Liver (tissue), 9 donors: ENCODE data around the gene MAFG. TPM values are rescaled to one million over a fixed set of nuclear protein-coding genes. Genes with fewer than 3 reads are reported as not detected.

Experiments
- DNase-seq: peaks from one replicate; pipeline ENCODE4 v3.0.0-alpha.2; 2017; ENCODE audit warnings: low spot score
- H3K27ac ChIP-seq, 2 donors: one replicate each; pipeline ENCODE4 v1.7.0; 2013; ENCODE audit warnings: inconsistent platforms in 2 of 2, low read length in 2 of 2, control low read depth in 1 of 2, low read depth in 1 of 2, mild to moderate bottlenecking in 1 of 2
- H3K27me3 ChIP-seq, 4 donors: one replicate each; pipeline versions ENCODE4 v1.6.1 to v1.7.0; 2013; ENCODE audit warnings: low read length in 3 of 4, inconsistent platforms in 1 of 4, mild to moderate bottlenecking in 1 of 4, moderate library complexity in 1 of 4; ENCODE audit not compliant: control insufficient read depth in 4 of 4, insufficient read depth in 4 of 4
- H3K36me3 ChIP-seq, 4 donors: one replicate each; pipeline versions ENCODE4 v1.6.1 to v1.7.0; 2013; ENCODE audit warnings: low read length in 3 of 4, mild to moderate bottlenecking in 3 of 4, low read depth in 1 of 4, moderate library complexity in 1 of 4; ENCODE audit not compliant: control insufficient read depth in 4 of 4, insufficient read depth in 3 of 4
- H3K4me1 ChIP-seq, 4 donors: one replicate each; pipeline versions ENCODE4 v1.6.1 to v1.7.0; 2013; ENCODE audit warnings: low read length in 3 of 4, mild to moderate bottlenecking in 3 of 4, moderate library complexity in 1 of 4; ENCODE audit not compliant: control insufficient read depth in 4 of 4, insufficient read depth in 4 of 4
- H3K4me3 ChIP-seq, 3 donors: one replicate each; pipeline versions ENCODE4 v1.6.1 to v1.7.0; 2013; ENCODE audit warnings: low read length in 3 of 3, control low read depth in 1 of 3, low read depth in 1 of 3, mild to moderate bottlenecking in 1 of 3
- H3K9ac ChIP-seq, 2 donors: one replicate each; pipeline ENCODE4 v1.7.0; 2013; ENCODE audit warnings: low read length in 2 of 2, mild to moderate bottlenecking in 2 of 2, moderate library complexity in 2 of 2, control low read depth in 1 of 2, low read depth in 1 of 2
- H3K9me3 ChIP-seq, 4 donors: one replicate each; pipeline versions ENCODE4 v1.6.1 to v1.7.0; 2013; ENCODE audit warnings: low read length in 3 of 4; ENCODE audit not compliant: control insufficient read depth in 4 of 4
- ATF3 ChIP-seq: IDR thresholded peaks from 2 replicates; pipeline ENCODE4 v1.6.1; 2016; ENCODE audit warnings: antibody characterized with exemption
- FOXA1 ChIP-seq: IDR thresholded peaks from 2 replicates; pipeline ENCODE4 v1.6.1; 2016; ENCODE audit warnings: antibody characterized with exemption
- FOXA2 ChIP-seq: IDR thresholded peaks from 2 replicates; pipeline ENCODE4 v1.6.1; 2016; ENCODE audit warnings: antibody characterized with exemption
- GABPA ChIP-seq, 2 donors: IDR thresholded peaks in 1 of 2; conservative IDR thresholded peaks in 1 of 2; 2 replicates each; pipeline ENCODE4 v1.6.1; 2016; ENCODE audit warnings: antibody characterized with exemption in 2 of 2, mild to moderate bottlenecking in 1 of 2, moderate library complexity in 1 of 2
- HNF4A ChIP-seq, 2 donors: conservative IDR thresholded peaks; 2 replicates each; pipeline ENCODE4 v1.6.1; 2016; ENCODE audit warnings: antibody characterized with exemption in 2 of 2, mild to moderate bottlenecking in 2 of 2
- JUND ChIP-seq, 2 donors: IDR thresholded peaks; 2 replicates each; pipeline ENCODE4 v1.6.1; 2016; ENCODE audit warnings: antibody characterized with exemption in 2 of 2
- NR2F2 ChIP-seq: IDR thresholded peaks from 2 replicates; pipeline ENCODE4 v1.6.1; 2016; ENCODE audit warnings: antibody characterized with exemption
- RAD21 ChIP-seq, 2 donors: IDR thresholded peaks; 2 replicates each; pipeline ENCODE4 v1.6.1; 2016; ENCODE audit warnings: antibody characterized with exemption in 2 of 2, mild to moderate bottlenecking in 2 of 2
- RXRA ChIP-seq, 2 donors: IDR thresholded peaks; 2 replicates each; pipeline ENCODE4 v1.6.1; 2017 to 2018; ENCODE audit warnings: antibody characterized with exemption in 2 of 2, mild to moderate bottlenecking in 1 of 2
- SP1 ChIP-seq: IDR thresholded peaks from 2 replicates; pipeline ENCODE4 v1.6.1; 2018; ENCODE audit warnings: antibody characterized with exemption, mild to moderate bottlenecking
- TAF1 ChIP-seq: conservative IDR thresholded peaks from 2 replicates; pipeline ENCODE4 v1.6.1; 2016; ENCODE audit warnings: antibody characterized with exemption, mild to moderate bottlenecking
- ZBTB33 ChIP-seq: IDR thresholded peaks from 2 replicates; pipeline ENCODE4 v1.6.1; 2016; ENCODE audit warnings: antibody characterized with exemption
- WGBS: extraction: QIAGEN DNeasy Blood & Tissue Kit; methylation state at CpG from one replicate; pipeline ENCODE4 v1.1.7; 2013; 5-methylcytosine and 5-hydroxymethylcytosine counted together
- polyA plus RNA-seq, 2 donors: library from polyadenylated mRNA; stranded (reverse) in 1 of 2; unstranded in 1 of 2; fragments of 200-250 nt in 1 of 2; fragments of >200 nt in 1 of 2; fragmentation: Nextera tagmentation in 1 of 2; extraction: Ambion mirVana in 1 of 2; gene quantifications; one replicate each; pipeline versions ENCODE4 v1.2.1 to v1.2.3, GENCODE V29; 2013 to 2015
- total RNA-seq, 2 donors: library from RNA; depleted of rRNA; stranded (reverse); fragments of >200 nt; gene quantifications; one replicate each; pipeline ENCODE4 v1.2.3, GENCODE V29; 2014
- TF ChIP-seq, protein P1 (sequence below): fragments of 150-350 bp; IDR thresholded peaks from 2 replicates; pipeline ENCODE4 v1.5.1; 2017; ENCODE audit warnings: improper control_type of control experiment, low read depth, low read length; ENCODE audit not compliant: missing input control
- TF ChIP-seq, protein P2 (sequence below): IDR thresholded peaks from 2 replicates; pipeline ENCODE4 v1.6.1; 2016; ENCODE audit warnings: antibody characterized with exemption
- donor health status: healthy.
- donor health status: healthy.
- donor health status: healthy.
- donor health status: healthy.
- donor health status: healthy.

The MAFG gene
- total and polyA plus RNA-seq, 4 donors = 3.0 to 17.0 (median 8.9) TPM

DNA sequence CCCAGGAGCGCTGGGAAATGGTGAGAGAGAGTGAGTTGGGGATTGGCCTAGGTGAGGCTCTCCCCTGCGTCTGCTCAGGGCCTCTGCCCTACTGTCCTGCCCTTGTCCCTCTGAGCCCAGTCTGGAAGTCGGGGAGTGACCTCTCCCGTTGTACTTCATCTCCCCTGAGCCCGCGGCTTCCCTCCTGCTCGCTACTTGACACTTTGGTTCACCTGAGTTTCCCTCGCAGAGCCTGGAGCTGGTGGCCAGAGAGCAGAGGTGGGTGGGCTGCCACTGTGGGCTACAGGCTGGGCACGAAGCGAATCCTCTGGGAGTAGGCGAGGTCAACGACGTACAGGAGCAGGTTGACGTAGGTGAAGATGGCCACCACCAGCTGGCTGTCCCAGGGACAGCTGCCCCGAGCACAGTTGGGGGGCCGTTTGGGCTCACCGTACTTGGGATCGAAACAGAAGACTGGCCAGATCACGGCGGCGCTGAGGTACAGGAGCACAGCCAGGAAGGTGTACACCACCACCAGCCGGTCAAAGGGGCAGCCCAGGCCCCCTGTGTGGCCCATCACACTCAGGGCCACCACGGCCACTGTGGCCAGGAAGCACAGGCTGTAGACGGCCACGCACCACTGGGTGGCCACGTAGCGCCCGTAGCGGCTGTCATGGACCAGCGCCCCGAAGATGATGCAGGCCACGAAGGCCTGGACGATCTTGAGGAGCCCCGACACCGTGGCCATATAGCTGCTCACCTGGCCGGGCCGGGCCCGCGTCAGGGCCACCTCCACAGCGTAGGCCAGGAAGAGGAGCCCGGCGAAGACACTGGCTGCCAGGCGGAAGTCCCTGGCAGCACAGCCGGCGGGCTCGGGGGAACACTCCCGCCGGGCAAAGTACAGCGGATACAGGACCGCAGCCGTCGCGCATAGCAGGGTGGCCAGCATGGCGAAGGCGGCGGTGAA is 13.3 kb upstream of the MAFG start:
- TF ChIP-seq, protein P1, sequence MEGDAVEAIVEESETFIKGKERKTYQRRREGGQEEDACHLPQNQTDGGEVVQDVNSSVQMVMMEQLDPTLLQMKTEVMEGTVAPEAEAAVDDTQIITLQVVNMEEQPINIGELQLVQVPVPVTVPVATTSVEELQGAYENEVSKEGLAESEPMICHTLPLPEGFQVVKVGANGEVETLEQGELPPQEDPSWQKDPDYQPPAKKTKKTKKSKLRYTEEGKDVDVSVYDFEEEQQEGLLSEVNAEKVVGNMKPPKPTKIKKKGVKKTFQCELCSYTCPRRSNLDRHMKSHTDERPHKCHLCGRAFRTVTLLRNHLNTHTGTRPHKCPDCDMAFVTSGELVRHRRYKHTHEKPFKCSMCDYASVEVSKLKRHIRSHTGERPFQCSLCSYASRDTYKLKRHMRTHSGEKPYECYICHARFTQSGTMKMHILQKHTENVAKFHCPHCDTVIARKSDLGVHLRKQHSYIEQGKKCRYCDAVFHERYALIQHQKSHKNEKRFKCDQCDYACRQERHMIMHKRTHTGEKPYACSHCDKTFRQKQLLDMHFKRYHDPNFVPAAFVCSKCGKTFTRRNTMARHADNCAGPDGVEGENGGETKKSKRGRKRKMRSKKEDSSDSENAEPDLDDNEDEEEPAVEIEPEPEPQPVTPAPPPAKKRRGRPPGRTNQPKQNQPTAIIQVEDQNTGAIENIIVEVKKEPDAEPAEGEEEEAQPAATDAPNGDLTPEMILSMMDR = no peak
- TF ChIP-seq TAF1 (no peak), JUND (IDR thresholded peaks at IDR 0.05) (no peak), ATF3 (no peak), GABPA (IDR thresholded peaks at IDR 0.05 in 1 of 2, conservative IDR thresholded peaks at IDR 0.05 in 1 of 2) (no peak), NR2F2 (no peak), RAD21 (IDR thresholded peaks at IDR 0.05) (no peak)
- TF ChIP-seq, protein P2, sequence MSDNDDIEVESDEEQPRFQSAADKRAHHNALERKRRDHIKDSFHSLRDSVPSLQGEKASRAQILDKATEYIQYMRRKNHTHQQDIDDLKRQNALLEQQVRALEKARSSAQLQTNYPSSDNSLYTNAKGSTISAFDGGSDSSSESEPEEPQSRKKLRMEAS = no peak
- Histone ChIP-seq H3K4me1 (peaks cover 6 to 10% (median 6%) of the 10 kb centered on the region in 4 donors), H3K4me3 (no peak overlapping the region), H3K36me3 (no peaks in the 10 kb centered on the region), H3K27me3 (no peaks in the 10 kb centered on the region), H3K9ac (no peak overlapping the region), H3K27ac (no peak overlapping the region), H3K9me3 (no peaks in the 10 kb centered on the region)
- WGBS = 92% methylated on average over 56 of the region's 56 CpGs
- DNase-seq = no peak

- Histone ChIP-seq H3K36me3 (no peaks in the 10 kb centered on the region), H3K4me1 (peaks cover 6 to 10% (median 6%) of the 10 kb centered on the region in 4 donors), H3K4me3 (no peak overlapping the region), H3K9ac (no peak overlapping the region), H3K27ac (no peak overlapping the region), H3K27me3 (no peaks in the 10 kb centered on the region), H3K9me3 (no peaks in the 10 kb centered on the region)
- DNase-seq = no peak
- no peak for TF ChIP-seq HNF4A (conservative IDR thresholded peaks at IDR 0.05)
- TF ChIP-seq FOXA1 = no peak
- TF ChIP-seq GABPA (IDR thresholded peaks at IDR 0.05 in 1 of 2, conservative IDR thresholded peaks at IDR 0.05 in 1 of 2) = no peak
- no peak for TF ChIP-seq ZBTB33
- TF ChIP-seq SP1 = no peak
- TF ChIP-seq RAD21 (IDR thresholded peaks at IDR 0.05) = no peak
- no peak for TF ChIP-seq FOXA2
- TF ChIP-seq NR2F2 = no peak
- TF ChIP-seq, protein P1 = no peak
- TF ChIP-seq ATF3 = no peak
- TF ChIP-seq TAF1 = no peak
- TF ChIP-seq, protein P2 = no peak
- TF ChIP-seq RXRA (IDR thresholded peaks at IDR 0.05) = no peak
- 89% methylated on average over 21 of the region's 21 CpGs for WGBS
Observed at GRCh38 chr17:81939881-81940385, 12.4 kb upstream of the MAFG start.
